HG03280 (cell line): Measurements from ENCODE around the gene CDKAL1.
"Not testable (repeated sequence)": the region's sequence is repeated elsewhere in the genome, so short reads cannot be mapped to it uniquely, and the experiment has no call there.

Experiments
- ATAC-seq: cut with Tn5 transposase; IDR thresholded peaks from one replicate; pipeline ENCODE4 v1.9.1; 2021; ENCODE audit warnings: mild to moderate bottlenecking, moderate library complexity; ENCODE audit not compliant: unreplicated experiment

Gene CDKAL1

GRCh38 chr6:21049148-21049547 lies 514.9 kb downstream of the CDKAL1 start:
- no peak for ATAC-seq

- ATAC-seq: no peak
These were observed 515.3 kb downstream of the CDKAL1 start for GRCh38 chr6:21049572-21049971.

GRCh38 chr6:21050935-21051334 lies 516.7 kb downstream of the CDKAL1 start:
- no peak for ATAC-seq

GRCh38 chr6:21051777-21052176 lies 517.5 kb downstream of the CDKAL1 start:
- ATAC-seq: no peak

GRCh38 chr6:21053612-21054011 lies 519.4 kb downstream of the CDKAL1 start:
- ATAC-seq: no peak

GRCh38 chr6:21055480-21055879 lies 521.2 kb downstream of the CDKAL1 start:
- ATAC-seq: not testable (repeated sequence)

GRCh38 chr6:21061892-21062291 lies 527.6 kb downstream of the CDKAL1 start:
- no peak for ATAC-seq

GRCh38 chr6:21064756-21065340 lies 530.6 kb downstream of the CDKAL1 start:
- ATAC-seq: no peak

- ATAC-seq: no peak
These were observed 533.3 kb downstream of the CDKAL1 start for GRCh38 chr6:21067521-21067920.

GRCh38 chr6:21070620-21071019 lies 536.4 kb downstream of the CDKAL1 start:
- no peak for ATAC-seq

GRCh38 chr6:21071780-21072468 lies 537.7 kb downstream of the CDKAL1 start:
- ATAC-seq: no peak

GRCh38 chr6:21073318-21073839 lies 539.1 kb downstream of the CDKAL1 start:
- ATAC-seq: no peak

GRCh38 chr6:21074484-21074883 lies 540.2 kb downstream of the CDKAL1 start:
- no peak for ATAC-seq

- ATAC-seq: no peak
These were observed 541.7 kb downstream of the CDKAL1 start for GRCh38 chr6:21075986-21076385.

GRCh38 chr6:21078497-21078896 lies 544.2 kb downstream of the CDKAL1 start:
- ATAC-seq: no peak

- no peak for ATAC-seq
These were observed 545.3 kb downstream of the CDKAL1 start for GRCh38 chr6:21079468-21080048.

- no peak for ATAC-seq
These were observed 546.0 kb downstream of the CDKAL1 start for GRCh38 chr6:21080221-21080620.

GRCh38 chr6:21082091-21082490 lies 547.8 kb downstream of the CDKAL1 start:
- ATAC-seq: no peak

GRCh38 chr6:21083708-21084107 lies 549.5 kb downstream of the CDKAL1 start:
- no peak for ATAC-seq

- ATAC-seq: no peak
These were observed 550.4 kb downstream of the CDKAL1 start for GRCh38 chr6:21084656-21085055.

GRCh38 chr6:21085211-21085610 lies 551.0 kb downstream of the CDKAL1 start:
- ATAC-seq: no peak

GRCh38 chr6:21085643-21086042 lies 551.4 kb downstream of the CDKAL1 start:
- no peak for ATAC-seq
